Stimulated activated CD4-positive, alpha-beta T cell treated with anti-CD3 and anti-CD28 coated beads, Interleukin-1b, Interleukin-23, amount 100 ng/mL, for 48 hours (primary cell): ENCODE results near the gene OSGIN1.

ENCODE experiments used
- DNase-seq: peaks from one replicate; pipeline ENCODE4 v3.0.0-alpha.2; 2020

Gene OSGIN1, protein sequence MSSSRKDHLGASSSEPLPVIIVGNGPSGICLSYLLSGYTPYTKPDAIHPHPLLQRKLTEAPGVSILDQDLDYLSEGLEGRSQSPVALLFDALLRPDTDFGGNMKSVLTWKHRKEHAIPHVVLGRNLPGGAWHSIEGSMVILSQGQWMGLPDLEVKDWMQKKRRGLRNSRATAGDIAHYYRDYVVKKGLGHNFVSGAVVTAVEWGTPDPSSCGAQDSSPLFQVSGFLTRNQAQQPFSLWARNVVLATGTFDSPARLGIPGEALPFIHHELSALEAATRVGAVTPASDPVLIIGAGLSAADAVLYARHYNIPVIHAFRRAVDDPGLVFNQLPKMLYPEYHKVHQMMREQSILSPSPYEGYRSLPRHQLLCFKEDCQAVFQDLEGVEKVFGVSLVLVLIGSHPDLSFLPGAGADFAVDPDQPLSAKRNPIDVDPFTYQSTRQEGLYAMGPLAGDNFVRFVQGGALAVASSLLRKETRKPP

DNA sequence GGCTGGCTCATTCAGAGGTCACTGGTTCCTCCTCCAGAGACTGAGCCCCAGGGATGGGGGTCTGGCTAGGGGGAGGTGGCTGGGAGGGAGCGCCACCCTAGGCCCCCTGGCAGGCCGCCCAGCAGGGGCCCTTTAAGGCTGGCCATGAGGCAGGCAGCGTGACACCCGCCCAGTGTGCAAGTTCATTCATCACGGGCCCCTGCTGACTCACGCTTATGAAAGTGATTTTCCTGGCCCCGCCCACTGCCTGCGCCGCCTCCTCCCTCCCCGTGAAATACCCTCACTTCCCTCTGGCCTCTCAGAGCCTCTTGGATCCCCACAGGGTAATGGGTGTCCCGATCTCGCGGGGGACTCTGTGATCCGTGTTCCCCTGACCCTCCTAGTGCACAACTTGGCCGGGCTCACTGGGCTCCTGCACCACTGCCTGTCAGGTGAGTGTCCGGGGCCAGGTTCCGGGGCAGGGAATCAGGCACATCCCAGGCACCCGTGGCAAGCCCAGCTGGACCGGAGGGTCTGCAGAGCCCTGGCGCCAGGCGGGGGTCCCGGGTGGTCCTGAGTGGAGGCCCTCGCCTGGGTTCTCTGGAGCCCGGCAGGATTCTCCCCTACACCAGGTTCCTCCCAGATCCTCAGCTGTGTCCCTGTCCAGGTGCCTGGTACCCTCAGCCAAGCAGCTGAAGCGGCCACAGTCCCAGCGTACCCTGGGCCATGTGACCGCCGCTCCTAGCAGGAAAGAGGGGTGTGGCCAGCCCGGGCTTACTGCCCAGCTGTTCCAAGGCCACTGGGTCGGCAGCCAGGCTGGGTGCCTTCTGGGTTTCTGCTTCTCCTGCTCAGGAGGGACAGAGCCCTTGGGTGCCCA is at the start of gene OSGIN1:
Gene OSGIN1 (plus strand): TSS at position 301 of the 856 bp plus-strand sequence. CDS start 4,432 bp downstream, outside the sequence.
- peak; percentile 86 for DNase-seq

DNA sequence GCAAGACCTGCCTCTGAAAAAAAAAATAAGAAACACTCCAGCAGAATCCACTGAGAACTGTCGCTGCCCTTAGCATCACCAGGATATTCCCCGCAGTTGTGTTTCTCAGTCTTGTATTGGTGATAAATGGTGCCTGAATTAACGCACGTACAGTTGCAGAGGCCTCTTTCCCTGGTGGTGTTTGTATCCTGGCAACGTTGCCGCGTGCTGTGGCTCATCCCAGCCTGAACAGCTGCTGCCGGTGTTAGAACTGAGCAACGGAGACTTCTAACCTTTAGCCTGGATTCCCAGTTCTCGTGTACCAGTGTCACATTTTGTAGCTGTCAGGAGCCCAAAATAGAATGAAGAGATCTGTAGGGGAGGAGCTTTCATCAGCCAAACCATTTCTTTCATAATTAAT is 49.3 kb upstream of the OSGIN1 start:
- no peak for DNase-seq

DNA sequence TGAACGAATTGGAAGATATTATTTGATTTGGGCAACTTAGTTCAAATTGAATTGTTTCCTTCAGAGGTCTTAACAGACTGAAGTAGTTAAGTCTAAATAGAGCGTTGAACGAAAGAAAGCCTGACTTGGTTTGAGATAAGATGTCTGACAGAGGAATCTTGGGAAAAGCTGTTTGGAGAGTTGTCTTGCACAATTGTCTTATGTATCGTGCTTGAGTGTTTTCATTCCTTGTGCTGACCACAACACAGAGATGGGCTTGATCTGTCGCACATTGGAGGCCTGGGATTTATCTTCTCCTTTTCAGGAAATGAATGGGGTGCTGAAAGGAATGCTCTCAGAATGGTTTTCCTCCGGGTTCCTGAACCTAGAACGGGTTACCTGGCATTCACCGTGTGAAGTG is 46.4 kb upstream of the OSGIN1 start:
- no peak for DNase-seq

DNA sequence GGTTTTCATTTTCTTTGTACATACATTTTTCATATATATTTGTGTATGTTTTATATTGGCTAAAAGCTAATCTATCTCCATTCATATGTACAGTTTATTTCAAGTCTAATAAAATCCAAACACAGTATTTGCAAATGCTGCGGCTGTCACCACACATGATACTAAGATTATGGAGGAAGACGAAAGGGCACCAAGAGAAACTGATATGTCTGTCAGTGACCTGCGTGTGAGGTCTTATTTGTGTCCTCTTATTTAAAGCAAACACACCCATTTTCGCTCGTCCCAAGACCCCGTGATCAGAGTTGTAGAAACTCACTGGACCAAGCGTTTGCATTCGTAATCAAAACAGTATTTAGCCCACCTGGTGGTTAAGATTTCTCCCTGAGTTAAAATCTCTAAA is 45.9 kb upstream of the OSGIN1 start:
- no peak for DNase-seq

DNA sequence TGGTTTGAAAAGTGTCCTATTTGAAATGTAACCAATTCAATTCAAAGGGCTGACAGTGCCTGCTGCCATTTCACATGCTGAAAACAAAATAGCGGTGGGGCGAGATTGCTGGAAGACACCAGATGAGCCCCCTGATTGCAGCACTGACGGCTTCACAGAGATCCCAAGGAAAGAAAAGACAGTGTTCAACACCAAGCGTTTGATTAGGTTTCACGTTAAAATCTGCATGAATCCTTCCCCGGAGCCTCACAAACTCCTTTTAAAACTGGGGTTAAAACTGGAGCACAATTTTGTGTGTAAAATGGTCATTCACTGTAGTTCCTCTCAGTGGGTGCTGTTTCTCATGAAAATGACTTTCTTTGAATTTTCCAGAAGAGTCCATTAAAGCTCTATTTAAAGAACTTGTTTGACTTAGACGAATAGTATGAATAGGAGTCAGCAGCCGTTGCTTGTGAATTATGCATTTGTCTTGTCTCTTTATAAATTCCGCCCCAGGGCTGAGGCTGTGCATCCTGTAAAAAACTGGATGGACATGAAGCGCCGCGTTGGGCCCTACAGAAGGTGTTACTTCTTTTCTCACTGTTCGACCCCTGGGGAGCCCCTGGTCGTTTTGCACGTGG is 45.3 kb upstream of the OSGIN1 start:
- DNase-seq, result no peak

DNA sequence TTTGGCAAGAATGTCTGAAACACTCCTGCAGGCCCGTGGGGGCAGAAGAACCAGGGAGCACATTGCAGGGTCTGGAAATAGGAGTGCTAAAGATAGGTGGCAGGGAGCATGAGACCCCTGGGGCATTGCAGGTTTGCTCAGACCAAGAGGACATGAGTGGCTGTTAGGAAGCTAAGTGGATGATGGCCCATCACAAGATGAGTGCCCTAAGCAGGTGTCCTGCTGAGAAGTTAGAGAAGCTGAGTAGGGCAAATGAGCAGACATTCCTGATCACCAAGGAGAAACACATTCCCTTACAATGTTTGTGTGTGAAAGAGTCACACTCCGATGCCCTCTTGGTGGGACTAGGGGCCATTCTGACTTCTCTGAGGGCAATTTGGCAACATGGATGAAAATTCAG is 44.2 kb upstream of the OSGIN1 start:
- DNase-seq, result no peak

DNA sequence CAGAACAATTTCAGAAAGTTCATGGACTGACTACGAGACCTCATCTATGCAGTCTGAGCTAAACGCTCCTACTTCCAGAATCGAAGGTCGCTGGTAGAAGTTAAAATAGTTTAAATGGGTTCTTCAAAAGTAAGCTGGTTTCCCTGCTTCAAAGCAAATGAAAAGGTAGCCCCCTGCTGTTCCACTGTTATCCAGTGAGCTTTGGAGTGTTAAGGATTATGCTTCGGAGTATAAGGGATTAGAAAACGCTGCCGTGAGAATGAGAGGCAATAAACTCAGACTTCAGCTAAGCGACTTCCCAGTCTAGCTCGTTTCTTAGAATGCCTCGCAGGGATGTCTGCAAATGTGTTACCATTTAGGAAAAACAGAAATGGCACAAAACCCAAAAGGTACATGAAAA is 41.8 kb upstream of the OSGIN1 start:
- no peak for DNase-seq

DNA sequence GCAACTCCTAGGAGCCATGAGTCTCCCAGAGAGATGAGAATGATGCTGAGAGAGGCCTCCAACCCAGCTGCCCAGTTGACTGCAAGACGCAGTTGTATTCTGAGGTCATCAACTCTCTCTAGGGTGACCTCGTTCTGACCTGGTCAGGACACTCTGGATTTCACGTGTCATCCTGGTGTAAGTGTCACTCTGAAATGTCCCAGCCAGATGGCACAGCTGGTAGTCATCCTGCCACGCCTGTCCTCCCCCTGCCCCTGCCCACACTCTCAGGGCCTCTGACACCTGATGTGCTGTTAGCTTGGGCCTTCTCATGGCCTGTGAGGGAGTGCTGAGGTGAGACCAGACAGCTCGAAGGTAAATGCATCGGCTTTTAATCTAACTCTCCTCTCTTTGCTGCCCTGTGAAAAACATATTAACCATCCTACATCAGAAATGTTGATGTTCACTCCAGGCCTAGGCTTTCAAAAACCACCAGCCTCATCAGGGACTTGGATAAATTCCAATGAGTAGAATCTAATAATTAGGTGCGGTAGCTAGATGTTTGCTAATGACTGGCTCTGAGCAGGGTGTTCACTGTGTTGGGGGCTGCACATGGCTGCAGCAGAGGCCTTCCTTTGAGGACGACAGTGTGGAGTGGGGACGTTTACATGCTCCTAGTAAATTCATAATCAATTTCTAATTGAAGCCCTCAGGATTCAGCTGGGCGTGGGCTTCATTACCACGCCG is 40.4 kb upstream of the OSGIN1 start:
- no peak for DNase-seq

DNA sequence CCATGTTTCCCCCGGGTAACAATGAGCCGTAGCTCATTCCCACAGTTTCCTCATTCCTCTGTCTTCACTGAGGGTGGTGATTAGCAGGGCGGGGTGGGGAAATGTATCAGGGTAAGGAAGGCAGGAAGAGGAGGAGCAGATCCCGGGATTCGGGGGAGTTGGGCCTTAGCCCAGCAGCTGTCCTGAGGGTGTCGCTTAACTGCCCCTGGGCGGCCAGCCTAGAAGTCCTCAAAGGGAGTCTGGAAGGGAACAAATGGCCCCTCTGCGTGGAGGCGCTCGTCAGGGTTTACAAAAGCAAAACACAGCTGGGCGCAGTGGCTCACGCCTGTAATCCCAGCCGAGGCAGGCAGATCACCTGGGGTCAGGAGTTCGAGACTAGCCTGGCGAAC is 39.8 kb upstream of the OSGIN1 start:
- no peak for DNase-seq

DNA sequence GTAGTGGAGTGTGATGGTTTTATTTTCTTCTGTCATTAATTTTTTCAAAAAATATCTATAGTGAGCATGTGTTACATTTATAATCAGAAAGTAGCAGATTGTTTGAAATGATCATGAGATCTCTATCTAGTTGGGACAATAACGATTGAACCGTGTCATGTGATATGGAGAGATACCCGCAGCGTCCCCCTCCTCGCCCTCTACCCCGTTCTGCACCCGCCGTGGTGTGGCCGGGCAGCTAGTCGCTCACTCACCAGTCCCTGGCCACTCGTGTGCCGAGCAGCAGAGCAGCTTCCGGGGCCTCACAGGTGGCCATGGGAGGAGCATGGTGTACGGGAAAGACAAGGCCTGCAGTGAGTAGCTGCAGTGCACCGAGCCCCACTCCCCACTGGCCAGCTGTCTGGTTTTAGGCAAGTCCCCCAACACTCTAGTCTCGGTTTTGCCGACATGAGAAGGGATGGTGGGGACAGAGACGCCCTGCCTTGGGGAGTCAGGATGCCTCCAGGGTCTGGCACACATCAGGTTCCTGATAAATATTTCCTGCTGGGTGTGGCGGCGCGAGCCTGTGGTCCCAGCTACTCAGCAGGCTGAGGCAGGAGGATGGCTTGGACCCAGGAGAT is 38.8 kb upstream of the OSGIN1 start:
- no peak for DNase-seq

DNA sequence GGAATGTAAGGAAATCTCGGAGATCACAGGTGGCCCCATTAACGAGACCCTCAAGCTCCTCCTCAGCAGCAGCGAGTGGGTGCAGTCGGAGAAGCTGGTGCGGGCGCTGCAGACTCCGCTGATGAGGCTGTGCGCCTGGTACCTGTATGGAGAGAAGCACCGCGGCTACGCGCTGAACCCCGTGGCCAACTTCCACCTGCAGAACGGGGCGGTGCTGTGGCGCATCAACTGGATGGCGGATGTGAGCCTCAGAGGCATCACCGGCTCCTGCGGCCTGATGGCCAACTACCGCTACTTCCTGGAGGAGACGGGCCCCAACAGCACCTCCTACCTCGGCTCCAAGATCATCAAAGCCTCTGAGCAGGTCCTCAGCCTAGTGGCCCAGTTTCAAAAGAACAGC is 38.0 kb upstream of the OSGIN1 start:
- no peak for DNase-seq

DNA sequence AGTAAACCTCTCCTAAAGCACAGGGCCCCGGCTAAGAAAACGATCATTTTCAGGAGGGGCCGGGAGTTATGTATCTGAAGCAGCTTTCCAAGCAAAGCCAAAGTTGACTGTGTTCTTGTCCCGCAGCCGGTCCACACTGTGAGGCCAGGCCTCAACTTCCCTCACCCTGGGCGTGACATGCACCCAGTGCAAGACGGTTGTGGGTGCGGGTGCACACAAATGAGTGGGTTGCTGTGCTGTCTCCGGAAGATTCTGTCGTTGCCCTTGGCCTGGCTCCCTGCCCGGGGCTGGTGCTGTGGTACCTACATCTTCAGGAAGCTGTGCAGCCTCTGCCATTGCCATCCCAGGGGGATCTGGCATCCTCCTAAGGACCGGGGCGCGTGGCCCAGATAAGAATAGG is 37.5 kb upstream of the OSGIN1 start:
- DNase-seq, result no peak

DNA sequence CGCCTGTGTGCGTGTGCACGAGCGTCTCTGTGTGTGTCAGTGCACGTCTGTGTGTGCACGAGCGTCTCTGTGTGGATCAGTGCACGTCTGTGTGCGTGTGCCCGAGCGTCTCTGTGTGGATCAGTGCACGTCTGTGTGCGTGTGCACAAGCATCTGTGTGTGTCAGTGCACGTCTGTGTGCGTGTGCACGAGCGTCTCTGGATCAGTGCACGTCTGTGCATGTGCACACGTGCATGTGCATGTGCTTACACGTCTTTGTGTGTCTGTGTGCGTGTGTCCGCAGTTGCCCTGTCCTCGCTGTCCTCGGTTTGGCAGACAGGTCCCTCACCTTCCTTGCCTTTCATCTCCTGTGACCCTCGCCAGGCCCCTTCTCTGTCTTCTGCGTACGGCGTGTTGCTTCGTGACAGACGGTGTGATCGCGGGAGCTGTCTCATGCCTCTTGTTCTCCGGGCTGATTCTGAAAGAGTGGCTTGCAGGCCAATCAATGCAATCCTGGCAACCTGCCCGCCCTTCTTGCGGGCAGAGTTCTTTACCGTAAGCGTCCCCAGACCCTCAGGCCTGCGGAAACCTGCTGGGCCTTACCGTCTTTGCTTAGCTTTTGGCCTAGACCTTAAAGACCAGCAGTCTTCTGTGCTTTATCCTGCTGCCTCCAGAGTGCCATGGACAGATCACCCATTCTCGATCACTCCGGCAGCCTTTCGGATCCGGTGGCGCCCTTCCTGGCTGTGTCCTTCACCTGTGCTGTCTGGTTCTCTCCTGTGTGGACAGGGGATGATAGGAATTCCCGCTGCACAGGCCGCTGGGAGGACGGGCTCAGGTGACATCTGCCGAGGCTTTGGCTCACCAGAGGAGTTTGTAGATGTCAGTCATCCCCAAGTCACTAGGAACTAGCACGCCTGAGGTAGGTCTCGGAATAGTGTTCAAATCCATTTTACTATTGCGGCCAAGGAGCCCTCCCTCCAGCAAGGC is 35.6 kb upstream of the OSGIN1 start:
- no peak for DNase-seq

DNA sequence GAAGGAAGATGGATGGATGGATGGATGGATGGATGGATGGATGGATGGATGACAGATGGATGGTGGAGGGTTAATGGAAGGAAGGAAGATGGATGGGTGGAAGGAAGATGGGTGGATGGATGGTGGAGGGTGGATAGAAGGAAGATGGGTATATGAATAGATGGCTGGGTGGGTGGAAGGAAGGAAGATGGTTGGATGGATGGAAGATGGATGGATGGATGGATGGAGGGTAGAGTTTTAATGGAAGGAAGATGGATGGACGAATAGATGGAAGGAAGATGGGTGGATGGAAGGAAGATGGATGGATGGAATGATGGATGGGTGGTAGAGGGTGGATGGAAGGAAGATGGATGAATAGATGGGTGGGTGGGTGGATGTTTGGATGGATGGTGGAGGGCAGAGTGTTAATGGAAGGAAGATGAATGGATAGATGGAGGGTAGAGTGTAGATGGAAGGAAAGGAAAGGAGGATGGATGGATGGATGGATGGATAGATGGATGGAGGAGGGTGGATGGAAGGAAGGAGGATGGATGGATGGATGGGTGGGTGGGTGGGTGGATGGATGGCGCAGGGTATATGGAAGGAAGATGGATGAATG is 32.0 kb upstream of the OSGIN1 start:
- DNase-seq, result no peak

DNA sequence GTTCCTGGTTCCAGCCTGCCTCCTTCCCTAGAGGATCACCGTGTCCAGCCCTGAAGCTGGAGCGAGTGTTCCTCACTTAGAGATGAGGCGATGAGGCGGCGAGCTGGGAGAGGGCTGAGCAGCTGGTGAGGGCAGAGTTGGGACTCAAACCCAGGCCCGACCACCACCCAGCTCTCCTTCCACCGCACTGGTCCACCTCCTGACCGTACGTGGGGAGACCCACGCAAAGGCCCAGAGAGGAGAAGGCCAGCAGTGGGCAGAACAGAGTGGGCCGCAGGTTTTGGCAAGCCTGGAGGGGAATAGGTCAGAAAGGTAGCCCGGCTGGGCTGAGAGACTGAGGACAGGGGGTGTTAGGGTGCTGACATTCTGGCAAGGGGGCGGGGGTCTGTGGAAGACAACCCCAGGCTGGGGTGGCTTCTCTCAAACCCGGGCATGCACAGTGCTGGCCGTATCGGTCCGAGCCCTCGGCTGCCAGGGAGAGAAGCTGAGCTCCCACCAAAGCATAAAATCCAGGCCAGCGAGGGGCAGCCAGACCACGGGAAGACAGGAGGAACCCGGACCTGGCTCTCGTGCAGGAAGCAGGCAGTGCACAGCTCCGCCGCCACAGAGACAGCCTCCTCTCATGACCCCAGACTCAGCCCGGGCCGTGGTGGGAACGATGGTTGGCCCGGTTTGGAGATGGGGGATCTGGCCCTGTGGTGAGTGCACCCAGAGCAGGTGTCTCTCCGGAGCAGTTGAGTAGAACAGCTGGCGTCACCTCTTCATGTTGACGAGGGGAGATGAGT is 29.3 kb upstream of the OSGIN1 start:
- DNase-seq, result no peak

DNA sequence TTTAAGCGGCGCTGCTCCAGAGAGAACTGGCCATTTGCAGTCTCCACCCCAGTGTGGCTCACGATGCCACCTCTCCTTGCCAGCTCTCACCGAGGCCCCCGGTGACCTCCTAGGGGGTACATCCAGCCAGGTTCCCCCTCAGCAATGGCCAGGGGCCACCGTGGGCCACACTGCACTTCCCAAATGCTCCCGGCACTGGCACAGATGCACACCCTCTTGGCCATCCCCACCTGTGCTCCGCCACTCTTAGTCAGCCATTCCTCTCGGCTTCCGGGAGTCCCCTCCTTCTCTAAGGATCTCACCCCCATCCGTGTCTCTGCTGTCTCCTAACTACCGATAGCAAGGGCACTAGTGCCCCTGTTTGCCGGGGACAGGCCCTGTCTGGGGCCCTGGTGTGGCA is 28.4 kb upstream of the OSGIN1 start:
- DNase-seq, result no peak

DNA sequence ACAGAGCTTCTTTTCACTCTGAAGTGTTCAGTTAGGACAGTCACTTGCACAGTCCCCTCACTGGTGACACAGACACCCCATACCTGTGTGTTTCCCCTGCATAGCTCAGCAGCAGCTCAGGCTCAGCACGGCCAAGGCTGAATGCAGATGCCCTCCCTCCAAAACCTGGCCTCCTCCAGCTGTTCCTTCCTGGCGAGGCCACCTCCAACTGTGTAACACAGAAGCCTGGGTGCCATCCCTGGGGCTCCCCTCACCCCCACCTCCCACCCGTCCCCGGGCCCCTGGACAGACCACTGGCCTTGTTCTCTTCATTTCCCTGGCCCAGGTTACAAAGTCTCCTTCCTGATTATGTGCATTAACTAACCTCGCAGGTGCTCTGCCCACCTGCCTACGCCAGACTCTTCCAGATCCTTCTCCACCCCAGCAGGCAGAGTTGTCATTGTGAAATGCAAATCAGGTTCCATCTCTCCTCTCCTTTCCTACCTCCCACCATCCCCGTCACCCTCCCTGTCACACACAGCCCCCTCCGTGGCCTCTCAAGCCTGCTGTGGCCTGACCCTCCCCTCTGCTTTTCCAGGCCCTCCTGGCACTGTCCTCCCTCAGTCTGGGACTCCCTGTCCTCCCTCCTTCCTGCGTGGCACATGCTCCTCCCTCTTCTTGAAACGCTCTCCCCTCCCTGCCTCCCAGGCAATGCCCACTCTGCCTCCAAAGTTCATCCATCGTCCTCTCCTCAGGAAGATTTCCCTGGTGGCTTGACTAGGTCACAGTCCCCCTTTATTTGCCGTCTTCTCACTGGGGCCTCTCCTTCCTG is 27.7 kb upstream of the OSGIN1 start:
- no peak for DNase-seq

DNA sequence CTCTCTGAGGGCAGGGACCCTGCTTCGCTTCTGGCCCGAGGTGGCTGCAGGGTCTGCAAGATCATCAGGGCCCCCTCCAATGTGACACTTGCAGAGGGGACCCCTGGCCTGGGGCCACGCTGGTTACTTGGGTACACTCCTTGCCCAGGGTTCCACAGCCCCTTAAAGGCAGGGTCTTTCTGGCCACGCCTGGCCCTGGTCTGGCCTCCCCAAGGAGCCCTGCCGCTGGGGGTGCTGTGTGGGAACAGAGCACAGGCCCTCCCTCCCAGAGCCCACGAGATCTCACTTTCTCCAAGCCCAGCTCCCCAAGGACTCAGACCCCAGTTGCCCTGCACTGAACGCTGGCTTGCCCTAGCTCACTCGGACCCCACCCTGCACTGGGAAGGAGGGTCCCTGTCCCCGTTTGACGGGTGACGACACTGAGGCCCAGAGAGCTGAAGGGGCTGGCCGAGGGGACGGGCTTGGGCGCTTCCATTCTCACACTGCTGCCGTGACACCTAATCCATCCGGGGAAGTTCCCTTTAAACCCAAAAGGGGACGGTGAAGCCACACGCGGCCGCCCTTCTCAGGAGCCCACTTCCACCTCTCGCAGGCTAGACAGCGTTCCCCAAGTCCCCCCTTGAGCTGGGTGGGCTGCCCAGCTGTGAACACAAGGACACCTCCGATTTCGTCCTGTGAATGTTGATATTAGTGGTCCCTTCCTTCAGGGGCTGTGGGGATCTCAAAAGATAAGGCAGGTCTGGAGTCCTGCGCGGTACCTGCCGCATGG is 26.9 kb upstream of the OSGIN1 start:
- no peak for DNase-seq
